GM23248 (cell line): ENCODE results near the gene IRX5.

Experiments
- EZH2 ChIP-seq: fragments of 200-600 bp; sonication (generic); IDR thresholded peaks from 2 replicates; pipeline ENCODE4 v1.6.1; 2018; ENCODE audit warnings: antibody characterized with exemption, mild to moderate bottlenecking; ENCODE audit not compliant: insufficient read depth, poor library complexity, severe bottlenecking
- EZH2phosphoT487 ChIP-seq: fragments of 200-600 bp; sonication (generic); IDR thresholded peaks from 2 replicates; pipeline ENCODE4 v1.6.1; 2018; ENCODE audit warnings: antibody characterized with exemption, moderate library complexity, mild to moderate bottlenecking, low read depth; ENCODE audit not compliant: insufficient read depth

GRCh38 chr16:54952195-54952594 lies 21.5 kb downstream of the IRX5 start:
- TF ChIP-seq EZH2 = no peak
- no peak for TF ChIP-seq EZH2phosphoT487
